GM23338 (cell line): ENCODE data around the gene DAAM2. TPM values are rescaled to one million over a fixed set of nuclear protein-coding genes. Genes with fewer than 3 reads are reported as not detected.

ENCODE experiments used
- ATAC-seq: fragments of 200-7000 bp; cut with Tn5 transposase; 3 replicates; pipeline ENCODE4 v1.9.1; 2020
- DNase-seq: peaks from one replicate; pipeline ENCODE4 v3.0.0-alpha.2; 2015; ENCODE audit warnings: low spot score
- H2AFZ ChIP-seq: fragments of 200-600 bp; sonication (generic); 2 replicates; pipeline ENCODE4 v1.8.0; 2016; ENCODE audit warnings: antibody characterized with exemption, mild to moderate bottlenecking, moderate library complexity
- H3F3A ChIP-seq: fragments of 200-600 bp; sonication (generic); replicated peaks from 2 replicates; pipeline ENCODE4 v1.8.0; 2017; ENCODE audit warnings: antibody characterized with exemption, mixed run types, low read depth
- H3K27ac ChIP-seq: fragments of 200-600 bp; sonication (generic); 2 replicates; pipeline ENCODE4 v1.6.1; 2016; ENCODE audit warnings: low read depth
- H3K27me3 ChIP-seq: fragments of 200-600 bp; sonication (generic); 2 replicates; pipeline ENCODE4 v1.8.0; 2016; ENCODE audit warnings: mild to moderate bottlenecking, mixed run types, moderate library complexity; ENCODE audit not compliant: insufficient read depth
- H3K36me3 ChIP-seq: fragments of 200-600 bp; sonication (generic); 2 replicates; pipeline ENCODE4 v1.8.0; 2016; ENCODE audit warnings: mild to moderate bottlenecking; ENCODE audit not compliant: insufficient read depth
- H3K4me1 ChIP-seq: fragments of 200-600 bp; sonication (generic); 2 replicates; pipeline ENCODE4 v1.8.0; 2016; ENCODE audit warnings: mild to moderate bottlenecking, moderate library complexity; ENCODE audit not compliant: insufficient read depth
- H3K4me2 ChIP-seq: fragments of 200-600 bp; sonication (generic); 2 replicates; pipeline ENCODE4 v1.7.1; 2017; ENCODE audit warnings: mixed run types
- H3K4me3 ChIP-seq: fragments of 200-600 bp; sonication (generic); 2 replicates; pipeline ENCODE4 v1.6.1; 2016; ENCODE audit warnings: mixed run types
- H3K79me2 ChIP-seq: fragments of 200-600 bp; sonication (generic); replicated peaks from 2 replicates; pipeline ENCODE4 v1.8.0; 2017; ENCODE audit warnings: mild to moderate bottlenecking; ENCODE audit not compliant: insufficient read depth
- H3K9me2 ChIP-seq: fragments of 200-600 bp; sonication (generic); 2 replicates; pipeline ENCODE4 v1.8.0; 2017; ENCODE audit not compliant: insufficient read depth
- H4K20me1 ChIP-seq: fragments of 200-600 bp; sonication (generic); replicated peaks from 2 replicates; pipeline ENCODE4 v1.8.0; 2017; ENCODE audit warnings: mild to moderate bottlenecking; ENCODE audit not compliant: insufficient read depth
- H3K27ac Mint-ChIP-seq: 2 replicates; pipeline ENCODE4 v1.8.0; 2020; ENCODE audit warnings: inconsistent platforms, mild to moderate bottlenecking, moderate library complexity, mixed read lengths
- H3K27me3 Mint-ChIP-seq: 3 replicates; pipeline ENCODE4 v1.8.0; 2022; ENCODE audit warnings: low read depth, mild to moderate bottlenecking, moderate library complexity, mixed read lengths, inconsistent platforms; ENCODE audit not compliant: insufficient read depth, poor library complexity
- H3K36me3 Mint-ChIP-seq: 3 replicates; pipeline ENCODE4 v1.8.0; 2021; ENCODE audit warnings: low read depth, mild to moderate bottlenecking, inconsistent platforms, moderate library complexity, mixed read lengths
- H3K4me1 Mint-ChIP-seq: 3 replicates; pipeline ENCODE4 v1.8.0; 2020; ENCODE audit warnings: mild to moderate bottlenecking, inconsistent platforms, mixed read lengths
- H3K4me3 Mint-ChIP-seq: 3 replicates; pipeline ENCODE4 v1.8.0; 2021; ENCODE audit warnings: moderate library complexity, mild to moderate bottlenecking, inconsistent platforms, mixed read lengths
- H3K9me3 Mint-ChIP-seq: 3 replicates; pipeline ENCODE4 v1.8.0; 2020; ENCODE audit warnings: moderate library complexity, mild to moderate bottlenecking, inconsistent platforms, mixed read lengths
- CREB1 ChIP-seq: fragments of 250-450 bp; sonication (Bioruptor Pico); IDR thresholded peaks from 2 replicates; pipeline ENCODE4 v1.5.0; 2020; ENCODE audit warnings: low read depth, mild to moderate bottlenecking, moderate library complexity
- CTCF ChIP-seq, 2 experiments: fragments of 200-600 bp in 1 of 2; sonication (generic) in 1 of 2; conservative IDR thresholded peaks; 2 replicates each; pipeline versions ENCODE4 v1.5.1 to v1.6.1; 2016 to 2017; ENCODE audit warnings: antibody characterized with exemption in 2 of 2, low read depth in 2 of 2, mild to moderate bottlenecking in 2 of 2, moderate library complexity in 1 of 2
- ETS1 ChIP-seq: IDR thresholded peaks from 2 replicates; pipeline ENCODE4 v1.6.1; 2016; ENCODE audit warnings: antibody characterized with exemption
- EZH2 ChIP-seq: fragments of 200-600 bp; sonication (generic); IDR thresholded peaks from one replicate; pipeline ENCODE4 v1.8.0; 2017; ENCODE audit warnings: antibody characterized with exemption, mild to moderate bottlenecking, low read depth; ENCODE audit not compliant: unreplicated experiment
- EZH2phosphoT487 ChIP-seq: fragments of 200-600 bp; sonication (generic); IDR thresholded peaks from one replicate; pipeline ENCODE4 v1.8.1; 2018; ENCODE audit warnings: antibody characterized with exemption; ENCODE audit not compliant: unreplicated experiment
- JUNB ChIP-seq: IDR thresholded peaks from one replicate; pipeline ENCODE4 v1.6.1; 2016; ENCODE audit warnings: antibody characterized with exemption; ENCODE audit not compliant: unreplicated experiment
- NANOG ChIP-seq: IDR thresholded peaks from 2 replicates; pipeline ENCODE4 v1.6.1; 2016; ENCODE audit warnings: antibody characterized with exemption, borderline replicate concordance
- POLR2AphosphoS5 ChIP-seq: IDR thresholded peaks from 2 replicates; pipeline ENCODE4 v1.6.1; 2016; ENCODE audit warnings: antibody characterized with exemption, low read depth
- REST ChIP-seq: IDR thresholded peaks from one replicate; pipeline ENCODE4 v1.6.1; 2018; ENCODE audit warnings: antibody characterized with exemption; ENCODE audit not compliant: unreplicated experiment
- STAT1 ChIP-seq: IDR thresholded peaks from one replicate; pipeline ENCODE4 v1.6.1; 2016; ENCODE audit warnings: antibody characterized with exemption; ENCODE audit not compliant: unreplicated experiment
- ZNF114 ChIP-seq: fragments of 250-450 bp; sonication (Bioruptor Pico); IDR thresholded peaks from 2 replicates; pipeline ENCODE4 v1.5.0; 2020; ENCODE audit warnings: mild to moderate bottlenecking, moderate library complexity
- ZNF331 ChIP-seq: fragments of 250-450 bp; sonication (Bioruptor Pico); IDR thresholded peaks from 2 replicates; pipeline ENCODE4 v1.5.0; 2020; ENCODE audit warnings: low read depth, mild to moderate bottlenecking, moderate library complexity
- ZNF462 ChIP-seq: fragments of 250-450 bp; sonication (Bioruptor Pico); IDR thresholded peaks from 2 replicates; pipeline ENCODE4 v1.5.0; 2020; ENCODE audit warnings: mild to moderate bottlenecking, moderate library complexity
- polyA plus RNA-seq: library from polyadenylated mRNA; unstranded; fragments of >200 nt; fragmentation: Nextera tagmentation; extraction: Ambion mirVana; gene quantifications from 2 replicates; pipeline ENCODE4 v1.2.1, GENCODE V29; 2016
- total RNA-seq: library from RNA; depleted of rRNA; stranded (reverse); fragments of >200 nt; shearing (Covaris generic); gene quantifications from 2 replicates; pipeline ENCODE4 v1.2.3, GENCODE V29; 2014

The DAAM2 gene
- total and polyA plus RNA-seq, 2 experiments from 2014 or later = 1.4 to 4.9 TPM

- H3K9me2 ChIP-seq = no peaks in the 10 kb centered on the region
- ATAC-seq = no peak
These were observed 12.4 kb downstream of the DAAM2 start for GRCh38 chr6:39804466-39805065.

More at GRCh38 chr6:39804466-39805065, 12.4 kb downstream of the DAAM2 start:
- no peak for DNase-seq
- no peaks in the 10 kb centered on the region for H4K20me1 ChIP-seq
- Mint-ChIP-seq H3K27me3 (peaks cover 3% of the 10 kb centered on the region), H3K9me3 (no peaks in the 10 kb centered on the region), H3K36me3 (no peaks in the 10 kb centered on the region), H3K4me3 (no peak overlapping the region), H3K27ac (no peak overlapping the region), H3K4me1 (peaks cover 11% of the 10 kb centered on the region)
- H3K79me2 ChIP-seq = no peaks in the 10 kb centered on the region
- no peaks in the 10 kb centered on the region for H3K36me3 ChIP-seq
- H3K4me2 ChIP-seq = no peak overlapping the region
- H2AFZ ChIP-seq = no peak overlapping the region
- H3K4me3 ChIP-seq = no peak overlapping the region
- H3F3A ChIP-seq = no peaks in the 10 kb centered on the region
- H3K27me3 ChIP-seq = no peaks in the 10 kb centered on the region
- no peak overlapping the region for H3K27ac ChIP-seq
- TF ChIP-seq ZNF331 (CRISPR knock-in tag) (no peak), ZNF462 (CRISPR knock-in tag) (no peak), JUNB (no peak), REST (no peak), ETS1 (no peak), POLR2AphosphoS5 (no peak), CREB1 (CRISPR knock-in tag) (no peak), EZH2phosphoT487 (no peak), NANOG (no peak), ZNF114 (CRISPR knock-in tag) (no peak), STAT1 (no peak), CTCF (conservative IDR thresholded peaks at IDR 0.05; ENCODE audit: low read depth in 2 of 2) (no peak), EZH2 (no peak)
- H3K4me1 ChIP-seq = peaks cover 8% of the 10 kb centered on the region; the same call in 1 of the 2 replicates
